Duodenal mucosa (tissue), 2 donors: Measurements from ENCODE around the gene OR2AE1.

ENCODE experiments used
- H3K27ac ChIP-seq: one replicate; pipeline ENCODE4 v1.7.0; 2013; ENCODE audit warnings: low read depth, low read length
- H3K27me3 ChIP-seq, 2 donors: one replicate each; pipeline ENCODE4 v1.7.0; 2013; ENCODE audit warnings: low read length in 2 of 2, control low read depth in 1 of 2; ENCODE audit not compliant: insufficient read depth in 2 of 2, control insufficient read depth in 1 of 2
- H3K36me3 ChIP-seq, 2 donors: one replicate each; pipeline ENCODE4 v1.7.0; 2013; ENCODE audit warnings: low read length in 2 of 2, control low read depth in 1 of 2; ENCODE audit not compliant: insufficient read depth in 2 of 2, control insufficient read depth in 1 of 2
- H3K4me1 ChIP-seq, 2 donors: one replicate each; pipeline ENCODE4 v1.7.0; 2013; ENCODE audit warnings: low read length in 2 of 2, control low read depth in 1 of 2; ENCODE audit not compliant: insufficient read depth in 2 of 2, control insufficient read depth in 1 of 2
- H3K4me3 ChIP-seq, 2 donors: one replicate each; pipeline ENCODE4 v1.7.0; 2013; ENCODE audit warnings: low read length in 2 of 2, low read depth in 1 of 2
- H3K9ac ChIP-seq, 2 donors: one replicate each; pipeline ENCODE4 v1.7.0; 2013; ENCODE audit warnings: low read length in 2 of 2, low read depth in 1 of 2
- H3K9me3 ChIP-seq, 2 donors: one replicate each; pipeline ENCODE4 v1.7.0; 2013; ENCODE audit warnings: low read length in 2 of 2, control low read depth in 1 of 2; ENCODE audit not compliant: control insufficient read depth in 1 of 2

Gene OR2AE1

GRCh38 chr7:99837649-99838361 lies 39.0 kb downstream of the OR2AE1 start:
- no peaks in the 10 kb centered on the region for H3K9me3 ChIP-seq
- H3K27me3 ChIP-seq = no peaks in the 10 kb centered on the region
- H3K36me3 ChIP-seq = no peaks in the 10 kb centered on the region
- no peak overlapping the region for H3K9ac ChIP-seq
- no peak overlapping the region for H3K27ac ChIP-seq
- H3K4me1 ChIP-seq = peaks cover 6 to 12% of the 10 kb centered on the region in 2 donors
- no peak overlapping the region for H3K4me3 ChIP-seq

GRCh38 chr7:99835189-99835588 lies 41.6 kb downstream of the OR2AE1 start:
- Histone ChIP-seq H3K36me3 (no peaks in the 10 kb centered on the region), H3K4me3 (no peak overlapping the region), H3K9me3 (no peaks in the 10 kb centered on the region), H3K9ac (no peak overlapping the region), H3K27ac (no peak overlapping the region), H3K27me3 (no peaks in the 10 kb centered on the region), H3K4me1 (peaks cover 8 to 16% of the 10 kb centered on the region in 2 donors)

GRCh38 chr7:99834382-99834781 lies 42.5 kb downstream of the OR2AE1 start:
- H3K4me3 ChIP-seq = no peak overlapping the region
- H3K9ac ChIP-seq = no peak overlapping the region
- H3K9me3 ChIP-seq = no peaks in the 10 kb centered on the region
- H3K27me3 ChIP-seq = no peaks in the 10 kb centered on the region
- H3K4me1 ChIP-seq = peaks cover 14 to 22% of the 10 kb centered on the region in 2 donors
- H3K36me3 ChIP-seq = no peaks in the 10 kb centered on the region
- H3K27ac ChIP-seq = no peak overlapping the region

GRCh38 chr7:99833289-99833877 lies 43.5 kb downstream of the OR2AE1 start:
- Histone ChIP-seq H3K36me3 (no peaks in the 10 kb centered on the region), H3K9me3 (no peaks in the 10 kb centered on the region), H3K27me3 (no peaks in the 10 kb centered on the region), H3K4me1 (peaks cover 14 to 21% of the 10 kb centered on the region in 2 donors), H3K4me3 (no peak overlapping the region), H3K27ac (no peak overlapping the region), H3K9ac (no peak overlapping the region)

GRCh38 chr7:99831595-99831994 lies 45.2 kb downstream of the OR2AE1 start:
- Histone ChIP-seq H3K9ac (no peak overlapping the region), H3K27ac (no peak overlapping the region), H3K36me3 (no peaks in the 10 kb centered on the region), H3K4me3 (no peak overlapping the region), H3K27me3 (no peaks in the 10 kb centered on the region), H3K9me3 (no peaks in the 10 kb centered on the region), H3K4me1 (peaks cover 8 to 28% of the 10 kb centered on the region in 2 donors)

GRCh38 chr7:99829524-99830160 lies 47.2 kb downstream of the OR2AE1 start:
- Histone ChIP-seq H3K9me3 (no peaks in the 10 kb centered on the region), H3K27ac (peak overlapping the region; percentile 81), H3K4me3 (no peak overlapping the region), H3K9ac (peak overlapping the region; percentile 7 to 9), H3K4me1 (peaks cover 20 to 28% of the 10 kb centered on the region in 2 donors), H3K36me3 (no peaks in the 10 kb centered on the region), H3K27me3 (no peaks in the 10 kb centered on the region)

- H3K36me3 ChIP-seq = no peaks in the 10 kb centered on the region
- H3K4me3 ChIP-seq = peak overlapping the region in 1 of 2 donors; percentile 18
- H3K27ac ChIP-seq = peak overlapping the region; percentile 81
- H3K4me1 ChIP-seq = peaks cover 20 to 28% of the 10 kb centered on the region in 2 donors
- H3K9me3 ChIP-seq = no peaks in the 10 kb centered on the region
- H3K27me3 ChIP-seq = no peaks in the 10 kb centered on the region
- peak overlapping the region in 1 of 2 donors; percentile 9 for H3K9ac ChIP-seq
Measured at GRCh38 chr7:99828811-99829210, 48.0 kb downstream of the OR2AE1 start.

GRCh38 chr7:99827040-99827778 lies 49.6 kb downstream of the OR2AE1 start:
- no peaks in the 10 kb centered on the region for H3K9me3 ChIP-seq
- no peak overlapping the region for H3K27ac ChIP-seq
- H3K9ac ChIP-seq = no peak overlapping the region
- no peaks in the 10 kb centered on the region for H3K27me3 ChIP-seq
- no peak overlapping the region for H3K4me3 ChIP-seq
- peaks cover 21 to 35% of the 10 kb centered on the region in 2 donors for H3K4me1 ChIP-seq
- H3K36me3 ChIP-seq = no peaks in the 10 kb centered on the region
